GM19351 (cell line): ENCODE data around the gene RGS3.

Source experiments
- ATAC-seq: cut with Tn5 transposase; IDR thresholded peaks from one replicate; pipeline ENCODE4 v1.9.1; 2021; ENCODE audit warnings: mild to moderate bottlenecking, moderate library complexity; ENCODE audit not compliant: unreplicated experiment

Gene RGS3

DNA sequence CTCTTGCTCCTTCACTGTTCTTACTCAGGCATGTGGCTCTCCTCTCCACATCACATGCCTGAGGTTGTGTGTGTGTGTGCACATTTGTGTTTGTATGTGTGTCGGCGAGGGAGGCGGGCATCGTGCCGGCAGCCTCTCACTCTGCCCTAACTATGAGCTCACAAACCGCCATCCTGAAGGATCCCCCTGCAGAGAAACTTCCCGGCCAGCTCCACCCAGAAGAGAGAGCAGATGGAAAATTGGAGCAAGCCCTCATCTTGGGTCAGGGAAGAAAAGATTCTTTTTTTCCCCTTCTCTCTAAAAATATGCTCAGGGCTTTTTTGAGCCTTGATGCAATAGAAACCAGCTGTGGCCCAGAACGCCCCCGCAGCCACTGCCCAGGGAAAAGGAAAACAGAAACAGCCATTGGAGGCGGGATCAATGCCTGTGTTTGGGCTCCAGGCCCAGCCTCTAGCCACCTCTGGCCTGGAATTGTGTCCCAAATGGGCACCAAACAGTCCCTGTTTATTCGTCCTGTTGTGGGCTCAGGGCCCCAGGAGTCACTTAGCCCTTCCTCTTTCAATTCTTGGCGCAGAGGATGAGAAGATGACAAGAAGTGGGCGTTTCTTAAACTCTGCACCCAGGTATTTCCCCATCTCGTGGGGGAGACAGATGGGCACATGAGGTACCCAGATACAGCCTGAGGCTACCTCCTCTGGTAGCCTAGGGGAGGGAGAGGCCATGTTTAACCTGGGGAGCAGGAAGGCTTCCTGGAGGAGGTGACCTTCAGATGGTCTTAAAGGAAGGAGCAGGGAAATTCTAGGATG, 151.5 kb downstream of the RGS3 start:
- ATAC-seq, result peak; percentile 67

DNA sequence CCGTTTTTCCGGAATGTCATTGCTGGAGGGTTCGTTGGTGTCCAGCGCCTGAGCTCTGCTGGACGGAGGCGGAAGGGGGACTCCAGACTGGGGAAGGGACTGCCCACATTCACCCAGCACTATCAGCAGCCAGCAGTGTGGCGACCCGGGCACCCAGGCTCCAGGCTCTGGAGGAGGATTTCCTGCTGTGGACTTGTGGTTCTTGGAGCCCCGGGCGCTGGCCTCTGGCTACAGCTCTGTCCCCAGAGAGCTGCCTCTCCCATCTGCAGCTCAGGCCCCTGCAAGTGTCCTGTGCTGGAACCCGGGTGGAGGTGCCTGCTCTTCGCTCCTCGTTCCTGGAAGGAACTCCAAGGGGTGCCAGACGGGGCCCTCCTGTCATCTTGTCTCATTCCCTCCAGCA, 152.6 kb downstream of the RGS3 start:
- ATAC-seq, result no peak

DNA sequence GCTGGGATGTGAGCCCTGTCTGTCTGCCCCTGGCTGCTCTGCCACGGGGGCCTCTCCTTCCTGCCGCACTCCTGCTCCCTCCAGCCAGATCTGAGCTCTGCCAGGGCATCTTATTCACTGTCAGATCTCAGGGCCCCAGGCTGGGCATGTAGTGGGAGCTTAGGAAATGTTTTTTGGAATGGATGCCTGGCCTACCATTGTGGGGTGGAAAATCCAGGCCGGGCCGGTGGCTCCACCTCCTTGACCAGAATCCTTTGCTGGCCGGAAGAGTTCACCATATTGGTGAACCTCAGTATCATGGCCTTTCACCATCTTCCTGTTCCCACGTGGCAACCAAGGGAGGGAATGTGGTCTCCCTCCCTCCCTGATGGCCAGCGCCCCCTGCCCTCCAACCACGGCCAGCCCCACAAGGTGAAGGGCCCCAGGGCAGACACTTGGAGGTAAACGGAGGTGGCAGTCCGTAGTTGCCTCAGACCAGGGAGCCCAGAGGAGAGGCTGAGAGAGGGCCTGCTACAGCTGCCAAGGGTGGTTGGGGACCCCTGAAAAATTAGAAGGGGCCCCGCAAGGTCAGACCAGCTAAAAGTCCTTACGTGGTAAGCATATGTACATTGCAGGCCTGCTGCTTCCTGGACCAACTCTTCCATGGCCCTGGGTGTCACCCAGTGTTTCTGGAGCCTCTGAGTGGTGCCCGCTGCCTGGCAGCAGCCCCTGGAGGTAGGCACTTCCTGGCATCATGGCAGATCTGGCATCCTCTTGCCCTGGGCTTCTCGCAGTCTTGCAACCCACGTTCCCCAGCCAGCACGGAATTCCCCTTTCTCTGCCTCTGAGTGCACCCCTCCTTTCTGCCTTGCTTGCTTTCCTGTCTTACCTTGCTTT, 153.3 kb downstream of the RGS3 start:
- ATAC-seq, result no peak

- no peak for ATAC-seq
Observed at GRCh38 chr9:113617550-113617949, 154.0 kb downstream of the RGS3 start.

GRCh38 chr9:113618836-113619490, 155.4 kb downstream of the RGS3 start:
- no peak for ATAC-seq

DNA sequence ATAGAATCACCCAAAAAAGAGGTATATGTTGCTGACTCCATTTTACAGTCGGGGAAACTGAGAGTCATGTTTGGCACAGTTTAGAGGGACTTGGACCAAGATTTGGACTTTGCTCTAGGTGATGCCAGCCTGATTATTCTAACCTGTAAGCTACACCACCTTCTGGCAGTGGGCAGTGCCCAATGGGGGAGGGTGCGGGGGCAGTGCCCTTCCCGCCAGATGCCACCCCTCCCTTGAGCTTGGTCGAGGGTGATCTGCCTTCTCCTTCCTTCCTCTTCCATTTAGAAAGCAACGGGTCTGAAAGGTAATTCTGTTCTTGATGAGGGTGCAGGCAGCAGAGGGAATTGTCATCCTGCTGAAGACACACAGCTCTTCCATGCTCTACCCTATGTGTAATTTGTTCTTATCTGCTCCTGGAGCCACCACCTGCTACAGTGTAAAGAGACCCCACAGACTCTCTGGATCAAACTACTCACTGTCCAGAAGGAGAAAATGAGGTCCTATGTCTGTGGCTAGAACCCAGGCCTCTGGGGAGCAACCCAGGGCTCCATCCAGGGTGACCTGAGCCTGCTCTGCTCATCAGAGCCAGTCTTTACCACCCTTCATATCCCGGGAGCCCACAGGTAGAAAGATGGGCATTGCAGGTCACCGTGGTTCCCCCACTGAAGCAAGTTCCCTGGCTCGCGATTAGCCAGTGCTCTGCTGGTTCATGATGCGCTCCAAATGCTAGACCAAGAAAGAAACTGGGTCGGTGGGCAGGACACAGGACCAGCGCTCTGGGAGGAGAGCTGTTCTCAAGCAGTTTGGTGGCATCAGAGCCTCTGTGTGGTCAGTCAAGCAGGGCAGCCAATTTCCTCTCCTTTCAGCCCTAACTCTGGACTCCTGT, 156.2 kb downstream of the RGS3 start:
- ATAC-seq, result no peak

DNA sequence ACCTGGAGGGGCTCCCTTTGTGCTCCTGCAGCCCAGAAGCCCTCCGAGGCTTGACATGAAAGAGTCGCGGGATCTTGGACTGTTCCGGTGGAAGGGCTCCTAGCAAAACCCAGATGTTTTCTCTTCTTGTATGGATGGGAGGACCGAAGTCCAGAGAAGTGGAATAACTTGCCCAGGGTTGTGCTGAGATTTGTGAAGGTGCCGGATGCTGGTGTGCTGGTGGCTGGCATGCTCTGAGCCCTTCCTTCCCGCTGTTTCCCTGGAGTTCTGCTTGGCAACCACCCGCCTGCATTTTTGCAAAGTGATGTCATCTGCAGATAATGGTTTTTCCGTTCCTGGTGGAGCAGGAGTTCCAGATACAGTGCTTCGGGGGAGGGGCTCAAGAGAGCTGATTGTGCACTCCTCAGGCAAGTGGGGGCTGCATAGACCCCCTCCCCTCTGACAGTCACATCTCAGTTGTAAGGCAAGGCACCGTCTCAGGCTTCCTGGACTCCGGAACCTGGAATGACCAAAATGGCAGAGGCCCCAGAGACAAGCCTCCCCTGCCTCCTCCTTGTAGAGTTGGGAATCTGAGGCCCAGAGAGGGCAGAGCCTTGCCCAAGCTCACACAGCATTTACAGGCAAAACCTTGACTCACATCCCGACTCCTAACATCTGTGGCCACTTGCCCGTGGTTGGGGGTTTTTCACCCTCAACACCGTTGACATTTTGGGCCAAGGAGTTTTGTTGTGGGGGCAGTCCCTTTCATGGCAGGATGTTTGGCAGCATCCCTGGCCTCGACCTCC, 157.0 kb downstream of the RGS3 start:
- ATAC-seq, result no peak

DNA sequence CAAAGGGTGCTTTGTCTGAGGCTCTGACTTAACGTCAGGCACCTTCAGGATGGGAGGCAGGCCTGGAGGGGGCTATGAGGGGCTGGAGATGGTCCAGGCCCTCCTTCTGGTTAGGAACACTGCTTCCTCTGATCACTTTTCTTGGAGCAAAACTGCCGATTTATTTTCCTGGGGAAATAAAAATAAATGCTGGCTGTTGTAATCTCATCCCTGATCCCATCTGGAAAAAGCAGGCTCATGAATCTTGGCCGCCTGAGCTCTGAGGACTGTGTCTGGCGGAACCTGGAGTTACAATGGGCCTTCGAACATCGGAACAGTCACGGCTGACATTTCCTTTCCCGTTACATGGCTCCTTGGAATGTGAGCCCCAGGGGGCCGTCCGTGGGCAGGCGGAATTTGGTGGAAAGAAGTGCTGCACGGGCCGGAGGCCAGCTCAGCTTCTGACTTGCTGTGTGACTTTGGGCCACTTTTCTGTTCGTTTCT, 157.8 kb downstream of the RGS3 start:
- no peak for ATAC-seq

- ATAC-seq, result no peak
Observed at GRCh38 chr9:113621980-113622379, 158.5 kb downstream of the RGS3 start.

- peak; percentile 88 for ATAC-seq
Observed at GRCh38 chr9:113622600-113623400, 159.3 kb downstream of the RGS3 start.

- ATAC-seq, result no peak
Observed at GRCh38 chr9:113623851-113624485, 160.4 kb downstream of the RGS3 start.

DNA sequence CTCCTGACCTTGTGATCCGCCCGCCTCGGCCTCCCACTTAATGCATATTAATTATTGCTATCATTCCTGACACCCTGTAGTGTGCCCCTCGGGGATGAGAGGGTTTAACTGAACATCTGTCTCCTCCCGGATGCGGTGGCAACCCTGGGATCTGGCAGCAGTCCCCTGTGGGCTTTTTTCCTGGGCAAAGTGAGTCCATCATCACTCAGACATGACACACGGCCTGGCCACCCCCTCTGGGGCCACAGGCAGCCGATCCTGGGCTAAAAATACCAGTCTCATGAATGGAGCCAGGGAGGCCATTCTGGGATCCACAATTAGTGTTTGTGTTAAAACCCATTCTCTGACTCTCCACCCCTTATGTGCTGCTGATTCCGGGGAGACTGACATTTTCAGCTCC, 161.2 kb downstream of the RGS3 start:
- ATAC-seq, result no peak

DNA sequence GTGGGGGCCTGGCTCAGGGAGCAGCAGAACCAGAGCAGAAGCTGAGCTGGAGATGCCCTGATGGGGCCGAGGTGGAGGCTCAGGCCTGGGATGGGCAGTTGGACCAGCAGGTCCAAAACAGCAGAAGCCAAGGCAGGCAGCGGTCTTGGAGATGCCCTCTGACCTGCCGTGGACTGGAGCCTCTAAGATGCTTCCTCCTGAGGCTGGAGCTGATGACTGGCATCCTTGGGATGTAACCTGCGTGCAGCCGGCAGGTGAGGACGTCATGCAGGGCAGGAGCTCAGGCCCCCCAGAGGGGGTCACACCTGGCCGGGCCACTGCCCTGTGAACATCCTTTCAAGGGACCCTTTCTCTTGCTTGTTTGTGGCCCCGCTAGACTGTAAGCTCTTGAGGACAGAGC, 162.0 kb downstream of the RGS3 start:
- ATAC-seq, result no peak

- no peak for ATAC-seq
Observed at GRCh38 chr9:113626735-113627495, 163.4 kb downstream of the RGS3 start.

GRCh38 chr9:113628621-113629020, 165.1 kb downstream of the RGS3 start:
- no peak for ATAC-seq

DNA sequence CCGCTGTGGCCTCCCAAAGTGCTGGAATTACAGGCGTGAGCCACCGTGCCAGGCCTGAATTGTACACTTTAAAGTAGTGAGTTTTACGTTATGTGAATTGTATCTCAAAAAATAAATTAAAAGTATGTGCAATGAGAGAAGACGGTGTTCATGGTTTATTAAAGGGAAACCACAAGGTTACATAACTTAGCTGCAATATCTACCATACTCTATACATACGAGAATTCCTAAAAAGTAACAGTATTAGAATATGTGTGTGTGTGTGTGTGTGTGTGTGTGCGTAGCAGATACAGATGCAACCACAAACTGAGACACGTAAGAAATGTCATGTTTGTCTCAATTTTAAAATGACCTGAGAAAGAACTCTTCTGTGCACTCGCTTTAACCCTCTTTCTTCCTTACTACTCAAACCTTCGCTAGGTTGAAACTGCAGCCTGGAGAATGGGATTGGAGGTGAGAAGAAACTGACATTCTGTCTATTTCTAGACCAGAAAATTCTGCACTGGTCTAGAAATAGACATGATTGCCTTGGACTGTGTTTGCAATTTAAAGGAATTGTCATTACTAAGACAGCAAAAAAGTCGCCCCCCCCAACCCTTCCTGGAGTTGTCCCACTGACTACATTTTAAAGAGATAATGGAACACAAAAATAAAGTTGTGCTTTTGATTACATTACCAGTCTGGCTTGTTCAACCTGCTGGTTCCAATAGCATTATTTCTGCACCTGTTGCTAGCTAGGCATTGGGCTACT, 167.0 kb downstream of the RGS3 start:
- no peak for ATAC-seq
